CD4-positive, alpha-beta T cell treated with Interleukin-4 for 1 hour (primary cell): ENCODE data around the gene INPP5A.
"Not testable (repeated sequence)": the region's sequence is repeated elsewhere in the genome, so short reads cannot be mapped to it uniquely, and the experiment has no call there.

Experiments used
- DNase-seq, 2 donors: peaks; one replicate each; pipeline ENCODE4 v3.0.0-alpha.2; 2020 to 2022

Gene INPP5A

DNA sequence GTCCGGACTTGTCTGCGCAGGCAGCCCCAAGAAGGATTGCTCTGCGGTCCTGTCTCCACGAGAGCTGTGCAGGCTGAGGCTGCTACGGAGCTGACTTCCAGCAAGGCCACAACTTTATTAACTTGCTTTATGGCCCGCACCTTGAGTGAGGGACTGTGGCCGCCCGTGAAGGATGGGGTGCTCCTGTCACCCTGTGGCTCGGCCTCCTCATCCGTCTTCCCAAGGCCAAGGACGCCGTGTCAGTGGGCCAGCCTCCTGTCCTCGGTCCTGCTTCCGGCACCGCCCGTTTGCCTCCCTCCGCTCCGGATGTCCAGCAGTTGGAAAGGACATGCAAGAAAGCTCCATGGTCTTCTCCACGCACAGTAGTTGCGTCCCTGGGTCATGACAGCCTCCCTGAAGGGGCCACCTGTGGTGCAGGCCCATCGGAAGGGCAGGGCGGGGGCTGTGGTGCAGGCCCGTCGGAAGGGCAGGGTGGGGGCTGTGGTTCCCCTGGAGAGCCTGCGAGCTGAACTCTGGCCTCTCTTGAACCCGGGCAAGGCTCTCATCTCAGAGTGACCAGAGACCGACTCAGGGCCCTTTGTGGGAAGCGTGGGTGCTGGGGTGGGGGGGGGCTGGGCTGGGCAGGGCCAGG, 161.3 kb downstream of the INPP5A start:
- no peak for DNase-seq

GRCh38 chr10:132699411-132700155, 162.0 kb downstream of the INPP5A start:
- DNase-seq, result no peak

- no peak for DNase-seq
These were observed 162.8 kb downstream of the INPP5A start for GRCh38 chr10:132700156-132701098.

DNA sequence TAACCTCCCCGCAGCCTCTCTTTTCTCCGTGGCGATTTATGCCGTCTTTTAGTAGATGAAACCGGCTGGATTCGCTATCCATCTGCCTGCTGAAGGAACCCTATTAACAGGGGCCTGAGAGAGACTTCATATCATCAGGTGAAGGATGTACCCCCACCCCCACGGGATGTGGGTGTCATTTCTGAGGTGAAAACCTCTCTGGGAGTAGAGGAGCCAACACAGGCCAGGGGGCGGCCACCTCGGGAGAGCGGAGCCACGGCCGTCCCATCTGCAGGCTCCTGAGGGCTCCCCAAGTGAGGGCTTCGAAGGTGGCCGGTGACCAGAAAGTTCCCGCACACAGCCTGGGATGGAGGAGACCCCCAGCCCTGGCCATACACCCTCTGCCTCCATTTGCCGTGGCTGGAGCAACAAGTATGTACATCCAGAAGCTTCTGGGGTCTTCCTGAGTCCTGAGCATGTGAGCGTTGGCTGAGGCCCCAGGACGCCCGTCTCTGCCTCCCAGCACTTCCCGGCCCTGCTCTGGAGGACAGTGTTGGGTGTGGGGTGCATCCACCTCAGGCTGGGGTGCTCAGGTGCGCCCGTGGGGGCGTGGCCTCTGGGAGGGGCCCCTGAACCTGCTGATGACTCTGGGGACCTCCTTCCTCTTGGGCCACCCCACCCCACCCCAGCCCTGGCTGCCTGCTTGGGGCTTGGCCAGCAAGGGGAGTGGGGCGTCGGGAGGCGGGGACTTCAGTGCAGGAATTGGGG, 163.7 kb downstream of the INPP5A start:
- DNase-seq, result no peak

- no peak for DNase-seq
These were observed 164.2 kb downstream of the INPP5A start for GRCh38 chr10:132701846-132702190.

- no peak for DNase-seq
These were observed 165.2 kb downstream of the INPP5A start for GRCh38 chr10:132702601-132703418.

DNA sequence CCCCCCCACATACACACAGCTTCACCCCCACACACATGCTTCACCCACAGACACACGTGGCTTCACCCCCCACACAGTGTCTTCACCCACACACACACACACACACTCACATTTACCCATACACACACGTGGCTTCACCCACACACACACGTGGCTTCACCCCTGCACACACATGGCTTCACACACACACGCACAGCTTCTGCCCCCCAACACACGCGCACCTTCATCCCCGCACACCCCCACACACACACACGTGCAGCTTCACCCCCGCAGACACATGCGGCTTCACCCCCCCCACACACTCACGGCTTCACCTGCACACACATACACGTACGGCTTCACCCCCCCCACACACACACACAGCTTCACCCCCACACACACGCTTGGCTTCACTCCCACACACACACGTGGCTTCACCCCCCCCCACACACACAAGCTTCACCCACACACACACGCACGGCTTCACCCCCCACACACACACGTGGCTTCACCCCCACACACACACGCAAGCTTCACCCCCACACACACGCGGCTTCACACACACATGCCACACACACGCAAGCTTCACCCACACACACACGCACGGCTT, 165.9 kb downstream of the INPP5A start:
- DNase-seq, result no peak

GRCh38 chr10:132704008-132704814, 166.6 kb downstream of the INPP5A start:
- DNase-seq, result no peak

DNA sequence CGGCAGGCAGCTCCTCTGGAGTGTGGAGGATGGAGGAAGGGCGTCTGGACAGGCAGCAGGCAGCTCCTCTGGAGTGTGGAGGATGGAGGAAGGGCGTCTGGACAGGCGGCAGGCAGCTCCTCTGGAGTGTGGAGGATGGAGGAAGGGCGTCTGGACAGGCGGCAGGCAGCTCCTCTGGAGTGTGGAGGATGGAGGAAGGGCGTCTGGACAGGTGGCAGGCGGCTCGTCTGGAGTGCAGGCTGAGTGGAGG, 167.2 kb downstream of the INPP5A start:
- DNase-seq, result not testable (repeated sequence)

- no peak for DNase-seq
These were observed 167.6 kb downstream of the INPP5A start for GRCh38 chr10:132705173-132705572.

DNA sequence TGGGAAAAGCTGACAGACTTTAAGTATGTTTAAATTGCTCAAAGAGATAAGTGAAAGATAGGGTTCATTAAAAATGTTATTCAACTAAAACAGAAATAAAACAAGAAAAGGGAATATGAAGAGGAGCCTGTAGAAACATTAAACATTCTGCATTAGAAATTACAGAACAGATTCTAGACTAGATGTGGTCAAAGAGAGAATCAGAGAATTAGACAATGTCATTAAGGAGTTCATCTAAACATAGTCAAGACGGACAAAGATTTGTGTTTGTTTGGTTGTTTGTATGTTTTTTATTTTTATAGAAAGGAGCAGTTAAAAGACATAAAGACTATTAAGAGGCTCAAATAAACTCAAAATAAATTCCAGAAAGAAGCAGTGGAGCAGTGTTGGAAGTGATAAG, 168.4 kb downstream of the INPP5A start:
- DNase-seq, result no peak

GRCh38 chr10:132706701-132707100, 169.1 kb downstream of the INPP5A start:
- DNase-seq, result no peak

DNA sequence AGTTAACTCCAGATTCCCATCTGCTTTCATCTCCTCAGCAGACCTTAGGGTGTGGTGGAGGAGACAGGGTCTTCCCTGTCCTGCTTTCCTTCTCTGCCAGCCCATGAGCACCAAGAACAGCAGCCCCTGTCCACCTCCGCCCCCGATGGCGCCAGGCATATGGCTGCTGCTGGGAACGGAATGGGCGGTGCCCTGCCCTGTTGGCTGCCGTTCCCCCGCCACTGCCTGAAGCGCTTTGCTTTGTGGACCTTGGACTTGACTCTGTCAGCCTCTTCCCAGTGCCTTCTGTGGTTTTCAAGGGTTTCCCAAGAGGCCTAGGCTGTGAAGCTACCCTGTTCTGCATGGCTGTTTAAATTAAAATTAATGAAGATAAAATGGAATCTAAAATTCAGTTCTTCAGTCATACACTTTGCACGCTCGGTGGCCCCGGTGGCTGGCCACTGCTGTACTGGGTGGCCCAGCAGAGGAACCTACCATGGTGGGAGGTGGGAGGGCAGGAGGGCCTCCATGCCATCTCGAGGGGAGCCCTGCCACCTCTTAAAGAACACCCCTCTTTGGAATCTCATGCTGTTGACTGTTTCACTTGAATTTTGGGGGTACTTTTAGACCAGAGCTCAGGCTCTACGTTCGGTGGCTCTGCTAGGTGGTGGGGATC, 169.7 kb downstream of the INPP5A start:
- no peak for DNase-seq

- DNase-seq, result no peak
These were observed 170.2 kb downstream of the INPP5A start for GRCh38 chr10:132707776-132708171.

DNA sequence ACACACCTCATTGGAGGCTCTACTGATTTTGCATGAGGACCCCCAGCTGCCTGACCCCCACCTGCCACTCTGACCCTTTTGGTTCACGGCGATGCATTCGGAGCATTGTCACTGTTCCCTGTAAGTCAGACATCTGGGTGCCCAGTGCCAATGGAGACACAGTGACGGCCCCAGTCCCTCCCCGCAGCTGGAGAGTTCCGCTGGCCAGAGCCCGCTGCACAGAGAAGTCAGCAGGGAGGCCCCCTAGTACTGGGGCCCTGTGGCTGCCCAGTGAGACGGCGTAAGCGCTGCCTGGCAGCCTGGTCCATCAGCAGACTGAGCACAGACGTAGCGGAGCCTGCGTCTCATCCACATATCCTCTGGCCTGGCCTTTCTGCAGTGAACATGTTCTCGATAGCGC, 170.9 kb downstream of the INPP5A start:
- no peak for DNase-seq

GRCh38 chr10:132708936-132709335, 171.3 kb downstream of the INPP5A start:
- no peak for DNase-seq

DNA sequence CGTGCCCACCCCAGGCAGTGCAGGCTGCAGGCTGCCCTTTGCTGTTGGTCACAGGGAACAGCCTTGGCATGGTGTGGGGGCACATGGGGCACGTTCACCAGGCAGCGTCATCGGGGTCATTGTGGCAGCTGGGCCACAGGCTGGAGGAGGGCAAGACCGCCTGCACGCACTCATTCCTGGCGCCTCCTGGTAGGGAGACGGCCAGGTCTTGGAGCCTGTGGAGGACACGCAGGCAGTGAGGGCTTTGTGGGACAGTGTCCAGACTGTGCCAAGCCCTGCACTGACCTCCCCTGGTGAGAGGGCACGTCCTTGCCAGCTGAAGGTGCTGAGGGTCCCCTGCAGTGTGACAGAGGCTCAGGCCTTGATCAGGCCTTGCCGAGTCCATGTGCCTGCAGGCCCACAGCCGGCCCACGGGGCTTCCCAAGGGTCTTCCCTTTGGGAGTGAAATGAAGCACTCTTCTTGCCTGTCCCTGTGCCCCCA, 171.9 kb downstream of the INPP5A start:
- DNase-seq, result no peak

DNA sequence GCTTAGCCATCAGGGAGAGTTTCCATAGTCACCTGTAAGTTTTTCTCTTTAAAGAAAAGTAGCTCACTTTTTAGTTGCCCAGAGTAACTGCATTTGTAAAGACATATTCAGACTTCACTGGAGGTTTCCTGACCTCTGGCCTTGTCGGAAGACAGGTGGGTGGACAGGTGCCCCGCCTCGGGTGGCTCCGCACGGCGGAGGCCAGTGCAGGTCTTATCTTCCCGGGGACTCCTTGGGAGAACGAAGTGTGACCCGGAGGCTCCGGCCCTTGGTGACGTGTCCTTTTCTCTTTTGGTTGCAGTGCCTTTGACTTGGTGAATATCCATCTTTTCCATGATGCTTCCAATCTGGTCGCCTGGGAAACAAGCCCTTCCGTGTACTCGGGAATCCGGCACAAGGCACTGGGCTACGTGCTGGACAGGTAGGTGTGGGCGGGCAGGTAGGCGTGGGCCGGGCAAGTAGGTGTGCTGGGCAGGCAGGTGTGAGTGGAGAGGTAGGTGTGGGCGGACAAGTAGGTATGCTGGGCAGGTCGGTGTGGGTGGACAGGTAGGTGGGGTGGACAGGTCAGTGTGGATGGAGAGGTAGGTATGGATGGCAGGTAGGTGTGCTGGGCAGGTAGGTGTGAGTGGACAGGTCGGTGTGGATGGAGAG, 172.6 kb downstream of the INPP5A start:
- no peak for DNase-seq

GRCh38 chr10:132710746-132711612, 173.4 kb downstream of the INPP5A start:
- no peak for DNase-seq
